Panc1 (cell line): ENCODE measurements around the gene PBOV1.

ENCODE experiments used
- CTCF ChIP-seq: fragments of 450-650 bp; IDR thresholded peaks from 2 replicates; pipeline ENCODE4 v1.5.1; 2017; ENCODE audit warnings: mild to moderate bottlenecking
- POLR2AphosphoS5 ChIP-seq: IDR thresholded peaks from 2 replicates; pipeline ENCODE4 v1.6.1; 2012; ENCODE audit warnings: mild to moderate bottlenecking, low read depth, low read length, moderate library complexity
- REST ChIP-seq, 2 experiments: IDR thresholded peaks; 2 replicates each; pipeline ENCODE4 v1.6.1; 2011 to 2012; ENCODE audit warnings: low read depth in 2 of 2, control low read depth in 1 of 2, low read length in 1 of 2, mild to moderate bottlenecking in 1 of 2, moderate library complexity in 1 of 2; ENCODE audit not compliant: insufficient read depth in 1 of 2
- SIN3A ChIP-seq: IDR thresholded peaks from 2 replicates; pipeline ENCODE4 v1.6.1; 2012; ENCODE audit warnings: low read depth, mild to moderate bottlenecking, low read length, moderate library complexity, borderline replicate concordance; ENCODE audit not compliant: insufficient read depth
- TCF7L2 ChIP-seq: IDR thresholded peaks from 2 replicates; pipeline ENCODE4 v1.6.1; 2011; ENCODE audit warnings: mild to moderate bottlenecking, low read depth, low read length, inconsistent platforms

- TF ChIP-seq CTCF = no peak
- no peak for TF ChIP-seq REST (IDR thresholded peaks at IDR 0.05; ENCODE audit: insufficient read depth in 1 of 2, low read depth in 2 of 2, low read length in 1 of 2)
- TF ChIP-seq POLR2AphosphoS5 = no peak
- TF ChIP-seq TCF7L2 = no peak
- no peak for TF ChIP-seq SIN3A
These were observed 8.5 kb upstream of the PBOV1 start for GRCh38 chr6:138226700-138227315.
